PC-9 (cell line): ENCODE measurements around the gene COX4I1. TPM values are rescaled to one million over a fixed set of nuclear protein-coding genes. Genes with fewer than 3 reads are reported as not detected.

ENCODE experiments used
- BruUV-seq: library from RNA; stranded (reverse); fragments of 400-500 nt; replicated peaks from 2 replicates; lab custom pipeline; 2021; lab: Mats Ljungman, UMichigan
- CTCF ChIA-PET: fragments of 300-600 bp; sonication (Branson Sonifier 250); formaldehyde crosslinking; loops from one replicate; lab custom pipeline; 2022; ENCODE audit warnings: antibody characterized with exemption; lab: Charles Lee
- POLR2A ChIA-PET: fragments of 300-600 bp; sonication (Branson Sonifier 250); formaldehyde crosslinking; loops from one replicate; lab custom pipeline; 2022; ENCODE audit warnings: antibody characterized with exemption; ENCODE audit not compliant: unreplicated experiment; lab: Charles Lee
- DNase-seq, 2 experiments: peaks; one replicate each; pipeline versions ENCODE4 v3.0.0 to v3.0.0-alpha.2; 2015 to 2022; ENCODE audit warnings: mixed read lengths in 1 of 2
- H2AFZ ChIP-seq: fragments of 200-600 bp; sonication (generic); 2 replicates; pipeline ENCODE4 v1.8.1; 2017; ENCODE audit warnings: antibody characterized with exemption
- H3F3A ChIP-seq: fragments of 200-600 bp; sonication (generic); 2 replicates; pipeline ENCODE4 v1.8.1; 2017; ENCODE audit warnings: antibody characterized with exemption, mild to moderate bottlenecking, low read depth; ENCODE audit not compliant: insufficient read depth
- H3K27ac ChIP-seq: fragments of 200-600 bp; sonication (generic); 2 replicates; pipeline ENCODE4 v1.6.1; 2016; ENCODE audit warnings: mixed run types
- H3K27me3 ChIP-seq: fragments of 200-600 bp; sonication (generic); 2 replicates; pipeline ENCODE4 v1.6.1; 2016; ENCODE audit warnings: low read depth, mixed run types; ENCODE audit not compliant: insufficient read depth
- H3K36me3 ChIP-seq: fragments of 200-600 bp; sonication (generic); 2 replicates; pipeline ENCODE4 v1.6.1; 2016; ENCODE audit warnings: low read depth, mixed run types
- H3K4me1 ChIP-seq: fragments of 200-600 bp; sonication (generic); replicated peaks from 2 replicates; pipeline ENCODE4 v1.6.1; 2016; ENCODE audit warnings: mixed run types; ENCODE audit not compliant: insufficient read depth
- H3K4me2 ChIP-seq: fragments of 200-600 bp; sonication (generic); 2 replicates; pipeline ENCODE4 v1.6.1; 2017; ENCODE audit warnings: mixed run types
- H3K4me3 ChIP-seq: fragments of 200-600 bp; sonication (generic); 2 replicates; pipeline ENCODE4 v1.6.1; 2016; ENCODE audit warnings: mixed run types
- H3K79me2 ChIP-seq: fragments of 200-600 bp; sonication (generic); 2 replicates; pipeline ENCODE4 v1.6.1; 2017; ENCODE audit warnings: low read depth, mixed run types
- H3K9me2 ChIP-seq: fragments of 200-600 bp; sonication (generic); 2 replicates; pipeline ENCODE4 v1.8.1; 2017; ENCODE audit warnings: mild to moderate bottlenecking; ENCODE audit not compliant: insufficient read depth
- H3K9me3 ChIP-seq: fragments of 200-600 bp; sonication (generic); 2 replicates; pipeline ENCODE4 v1.8.1; 2016; ENCODE audit warnings: low read depth; ENCODE audit not compliant: insufficient read depth
- H4K20me1 ChIP-seq: fragments of 200-600 bp; sonication (generic); 2 replicates; pipeline ENCODE4 v1.8.1; 2017; ENCODE audit not compliant: insufficient read depth
- EZH2 ChIP-seq: fragments of 200-600 bp; sonication (generic); IDR thresholded peaks from 2 replicates; pipeline ENCODE4 v1.8.0; 2017; ENCODE audit warnings: antibody characterized with exemption, low read depth
- intact Hi-C: fragments of 100-400 bp; cut with micrococcal nuclease; formaldehyde crosslinking; loops from one replicate; pipeline ENCODE4 v1.10.0; 2022; ENCODE audit not compliant: unreplicated experiment
- total RNA-seq: library from RNA; stranded (reverse); gene quantifications from 2 replicates; pipeline ENCODE4 v1.2.3, GENCODE V29; 2021
- TF ChIP-seq, protein P1 (sequence below): fragments of 200-600 bp; sonication (generic); conservative IDR thresholded peaks from 2 replicates; pipeline ENCODE4 v1.6.1; 2017; ENCODE audit warnings: mixed run types, antibody characterized with exemption, mild to moderate bottlenecking, moderate library complexity

The COX4I1 gene
- total RNA-seq, 1 experiment from 2014 or later = 468 TPM

DNA sequence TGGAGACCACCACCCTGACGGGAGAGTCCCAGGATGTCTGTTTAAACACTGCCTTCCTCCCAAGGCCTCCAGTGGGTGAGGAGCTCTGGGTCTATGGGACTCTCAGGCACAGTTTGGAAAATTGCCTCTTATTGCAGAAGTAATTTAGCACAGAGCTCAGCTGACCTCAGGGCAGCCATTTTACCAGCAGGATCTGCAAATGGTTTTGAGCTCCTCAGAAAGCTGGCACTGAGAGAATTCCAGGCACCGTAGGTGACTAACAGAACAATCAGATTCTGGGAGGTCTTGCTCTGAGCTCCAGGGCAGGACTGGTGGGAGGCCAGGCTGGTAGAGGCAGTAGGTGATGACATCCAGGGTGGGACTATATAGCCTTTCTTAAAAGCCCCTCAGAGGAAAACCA lies 31.3 kb upstream of the COX4I1 start:
- no peak for TF ChIP-seq EZH2
- TF ChIP-seq, protein P1, sequence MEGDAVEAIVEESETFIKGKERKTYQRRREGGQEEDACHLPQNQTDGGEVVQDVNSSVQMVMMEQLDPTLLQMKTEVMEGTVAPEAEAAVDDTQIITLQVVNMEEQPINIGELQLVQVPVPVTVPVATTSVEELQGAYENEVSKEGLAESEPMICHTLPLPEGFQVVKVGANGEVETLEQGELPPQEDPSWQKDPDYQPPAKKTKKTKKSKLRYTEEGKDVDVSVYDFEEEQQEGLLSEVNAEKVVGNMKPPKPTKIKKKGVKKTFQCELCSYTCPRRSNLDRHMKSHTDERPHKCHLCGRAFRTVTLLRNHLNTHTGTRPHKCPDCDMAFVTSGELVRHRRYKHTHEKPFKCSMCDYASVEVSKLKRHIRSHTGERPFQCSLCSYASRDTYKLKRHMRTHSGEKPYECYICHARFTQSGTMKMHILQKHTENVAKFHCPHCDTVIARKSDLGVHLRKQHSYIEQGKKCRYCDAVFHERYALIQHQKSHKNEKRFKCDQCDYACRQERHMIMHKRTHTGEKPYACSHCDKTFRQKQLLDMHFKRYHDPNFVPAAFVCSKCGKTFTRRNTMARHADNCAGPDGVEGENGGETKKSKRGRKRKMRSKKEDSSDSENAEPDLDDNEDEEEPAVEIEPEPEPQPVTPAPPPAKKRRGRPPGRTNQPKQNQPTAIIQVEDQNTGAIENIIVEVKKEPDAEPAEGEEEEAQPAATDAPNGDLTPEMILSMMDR = no peak
- no TSS peak for BruUV-seq
- intact Hi-C loops = no loop called here
- H3K9me2 ChIP-seq = no peaks in the 10 kb centered on the region
- no peak overlapping the region for H3K4me3 ChIP-seq
- H3K4me1 ChIP-seq = peaks cover 15% of the 10 kb centered on the region
- H3K79me2 ChIP-seq = no peaks in the 10 kb centered on the region
- no peak for DNase-seq
- H3F3A ChIP-seq = peaks cover 17% of the 10 kb centered on the region; the same call in 1 of the 2 replicates
- H2AFZ ChIP-seq = no peak overlapping the region
- ChIA-PET POLR2A (no interaction called here), CTCF (interaction anchor here (0.6 kb wide), 1 partner anchor 52 kb away, joined by 3 read pairs; no protein-coding TSS in a partner anchor)
- H3K36me3 ChIP-seq = no peaks in the 10 kb centered on the region
- peak overlapping the region; percentile 41 for H3K4me2 ChIP-seq
- H3K9me3 ChIP-seq = no peaks in the 10 kb centered on the region
- H3K27ac ChIP-seq = peak overlapping the region; percentile 45; the same call in 1 of the 2 replicates
- H4K20me1 ChIP-seq = no peaks in the 10 kb centered on the region
- no peaks in the 10 kb centered on the region for H3K27me3 ChIP-seq

DNA sequence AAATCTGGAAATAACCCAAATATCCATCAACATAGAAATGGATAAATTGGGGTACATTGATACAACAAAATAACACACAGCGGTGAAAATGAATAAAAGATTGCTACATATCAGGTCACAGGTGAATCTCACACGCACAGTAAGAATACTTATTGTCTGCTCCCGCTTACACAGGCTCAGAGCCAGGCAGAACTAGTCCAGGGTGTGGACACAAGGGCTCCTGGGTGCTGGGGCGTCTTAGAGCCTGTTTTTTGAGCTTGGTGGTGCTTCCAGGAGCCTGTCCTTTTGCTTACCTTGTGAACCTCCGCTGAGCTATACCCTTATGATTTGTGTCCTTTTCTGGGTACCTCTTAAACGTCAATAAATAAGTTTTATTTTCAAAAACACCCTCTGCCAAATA lies 28.8 kb upstream of the COX4I1 start:
- Histone ChIP-seq H3K79me2 (no peaks in the 10 kb centered on the region), H3K27ac (no peak overlapping the region), H3K9me3 (no peaks in the 10 kb centered on the region), H4K20me1 (no peaks in the 10 kb centered on the region), H2AFZ (no peak overlapping the region), H3F3A (peaks cover 21% of the 10 kb centered on the region; the same call in 1 of the 2 replicates), H3K4me3 (no peak overlapping the region), H3K4me1 (peaks cover 15% of the 10 kb centered on the region), H3K9me2 (no peaks in the 10 kb centered on the region), H3K27me3 (no peaks in the 10 kb centered on the region), H3K4me2 (no peak overlapping the region), H3K36me3 (0 out of 2 replicates have a peak, but pooled peaks cover 4% of the 10 kb centered on the region)
- no TSS peak for BruUV-seq
- ChIA-PET CTCF (no interaction called here), POLR2A (no interaction called here)
- no peak for DNase-seq
- intact Hi-C loops = loop anchor here (10.0 kb wide), 1 partner anchor 46 kb away; no protein-coding TSS in a partner anchor
- TF ChIP-seq EZH2 = no peak
- TF ChIP-seq, protein P1 = no peak

DNA sequence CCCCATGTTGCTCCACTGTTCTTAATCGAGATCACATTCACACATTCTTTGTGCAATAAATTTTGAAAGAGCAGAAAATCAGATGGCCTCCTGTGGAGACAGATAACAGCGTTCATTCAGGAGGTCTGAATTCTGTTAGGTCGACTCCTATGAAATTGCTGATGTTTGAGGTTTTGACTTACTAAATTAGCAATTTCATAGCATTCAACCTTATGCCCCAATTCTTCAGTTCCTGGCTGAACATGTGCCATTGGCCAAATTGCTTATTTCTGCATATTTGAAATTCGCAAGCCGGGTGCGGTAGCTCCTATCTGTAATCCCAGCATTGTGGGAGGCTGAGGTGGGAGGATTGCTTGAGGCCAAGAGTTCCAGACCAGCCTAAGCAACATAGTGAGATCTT lies 26.5 kb upstream of the COX4I1 start:
- CTCF ChIA-PET = interaction anchor here (0.6 kb wide), 1 partner anchor 14 kb away, joined by 4 read pairs; no protein-coding TSS in a partner anchor
- no peak for DNase-seq
- Histone ChIP-seq H3K27me3 (no peaks in the 10 kb centered on the region), H3K4me1 (peaks cover 24% of the 10 kb centered on the region), H3K27ac (no peak overlapping the region), H4K20me1 (no peaks in the 10 kb centered on the region), H3K4me2 (no peak overlapping the region), H3K9me3 (no peaks in the 10 kb centered on the region), H3K9me2 (no peaks in the 10 kb centered on the region), H3F3A (peaks cover 31% of the 10 kb centered on the region), H2AFZ (no peak overlapping the region), H3K4me3 (no peak overlapping the region), H3K36me3 (0 out of 2 replicates have a peak, but pooled peaks cover 4% of the 10 kb centered on the region), H3K79me2 (no peaks in the 10 kb centered on the region)
- no peak for TF ChIP-seq EZH2
- TF ChIP-seq, protein P1 = no peak
- no TSS peak for BruUV-seq
- intact Hi-C loops = loop anchor here (10.0 kb wide), 1 partner anchor 48 kb away; no protein-coding TSS in a partner anchor
- POLR2A ChIA-PET = no interaction called here
